Left ventricle myocardium inferior (tissue), 1 donor: ENCODE data around the gene TCF3. TPM values are rescaled to one million over a fixed set of nuclear protein-coding genes. Genes with fewer than 3 reads are reported as not detected.

ENCODE experiments used
- DNase-seq: peaks from one replicate; pipeline ENCODE4 v3.0.0-alpha.2; 2020
- H3K27ac ChIP-seq: fragments of 200-600 bp; replicated peaks from 2 replicates; pipeline ENCODE4 v1.8.0; 2021
- H3K27me3 ChIP-seq: fragments of 200-600 bp; 2 replicates; pipeline ENCODE4 v1.8.0; 2021; ENCODE audit warnings: low read depth
- H3K36me3 ChIP-seq: fragments of 200-600 bp; 2 replicates; pipeline ENCODE4 v1.8.0; 2021
- H3K4me1 ChIP-seq: fragments of 200-600 bp; 2 replicates; pipeline ENCODE4 v1.8.0; 2021
- H3K4me3 ChIP-seq: fragments of 200-600 bp; 2 replicates; pipeline ENCODE4 v1.8.0; 2021; ENCODE audit warnings: mild to moderate bottlenecking, moderate library complexity
- H3K9me3 ChIP-seq: fragments of 200-600 bp; replicated peaks from 2 replicates; pipeline ENCODE4 v1.8.0; 2021
- intact Hi-C: fragments of 100-400 bp; cut with micrococcal nuclease; formaldehyde crosslinking; loops from one replicate; pipeline ENCODE4 v1.11.0; 2022
- total RNA-seq: library from RNA; stranded (reverse); fragmentation: NEBNext Ultra II Directional; extraction: Animal tissue kit (Norgen Biotek cat#: 25700); gene quantifications from one replicate; pipeline ENCODE4 v1.2.1, GENCODE V29; 2021
- TF ChIP-seq, protein P1 (sequence below): fragments of 200-600 bp; IDR thresholded peaks from 2 replicates; pipeline ENCODE4 v1.8.0; 2021; ENCODE audit warnings: antibody characterized with exemption, mild to moderate bottlenecking, borderline replicate concordance
- donor health status: DM: no; HTN: yes; CAD: no; lungs with severe emphysema.

TCF3 gene
- total RNA-seq, 1 donor from 2014 or later: 18.4 TPM

DNA sequence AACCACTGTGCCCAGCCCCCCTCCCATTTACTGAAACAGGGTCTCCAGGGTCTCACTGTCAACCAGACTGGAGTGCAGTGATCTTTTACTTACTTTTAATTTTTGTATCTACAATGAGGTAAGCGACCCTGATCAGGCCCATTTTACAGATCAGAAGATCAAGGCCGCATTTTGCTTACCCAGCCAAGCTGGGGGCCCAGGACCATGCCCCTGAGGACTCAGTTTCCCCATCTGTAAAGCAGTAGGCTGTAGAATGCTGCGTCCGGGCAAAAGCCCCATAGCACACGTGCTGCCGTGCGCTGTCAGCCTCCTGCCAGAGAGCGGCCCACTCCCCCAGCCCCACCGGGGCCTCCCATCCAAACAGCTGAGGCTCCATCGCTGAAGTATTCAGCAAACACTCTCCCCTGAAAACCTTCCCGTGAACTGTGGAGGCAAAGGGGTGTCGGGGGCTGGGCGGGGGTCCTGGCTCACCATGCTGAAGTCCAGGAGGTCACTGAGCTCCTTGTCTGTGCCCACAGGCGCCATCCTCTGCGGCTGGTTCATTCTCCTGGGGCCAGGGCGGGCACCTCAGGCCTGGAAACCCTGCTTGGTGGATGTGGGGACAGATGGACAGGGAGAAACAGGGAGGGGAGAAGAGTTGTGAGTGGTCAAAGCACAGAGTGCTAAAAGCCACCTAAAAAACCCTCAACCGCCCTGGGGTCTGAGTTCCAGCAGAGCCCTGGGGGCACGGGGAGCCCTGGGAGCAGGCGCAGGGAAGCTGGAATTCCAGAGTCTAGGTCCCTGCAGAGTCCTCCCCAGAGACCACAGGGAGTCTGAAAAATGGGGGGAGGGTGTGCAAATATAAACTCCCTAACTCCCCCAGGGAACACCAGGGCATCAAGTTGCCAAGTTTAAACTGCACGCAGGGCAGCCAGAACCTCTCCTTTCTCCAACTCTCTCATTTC is 2.4 kb downstream of the TCF3 start:
- Histone ChIP-seq H3K4me1 (peaks cover 28% of the 10 kb centered on the region), H3K9me3 (no peaks in the 10 kb centered on the region), H3K27ac (no peak overlapping the region), H3K4me3 (peak overlapping the region; percentile 89), H3K36me3 (peaks cover 16% of the 10 kb centered on the region), H3K27me3 (no peaks in the 10 kb centered on the region)
- DNase-seq: no peak
- intact Hi-C loops: no loop called here
- TF ChIP-seq, protein P1, sequence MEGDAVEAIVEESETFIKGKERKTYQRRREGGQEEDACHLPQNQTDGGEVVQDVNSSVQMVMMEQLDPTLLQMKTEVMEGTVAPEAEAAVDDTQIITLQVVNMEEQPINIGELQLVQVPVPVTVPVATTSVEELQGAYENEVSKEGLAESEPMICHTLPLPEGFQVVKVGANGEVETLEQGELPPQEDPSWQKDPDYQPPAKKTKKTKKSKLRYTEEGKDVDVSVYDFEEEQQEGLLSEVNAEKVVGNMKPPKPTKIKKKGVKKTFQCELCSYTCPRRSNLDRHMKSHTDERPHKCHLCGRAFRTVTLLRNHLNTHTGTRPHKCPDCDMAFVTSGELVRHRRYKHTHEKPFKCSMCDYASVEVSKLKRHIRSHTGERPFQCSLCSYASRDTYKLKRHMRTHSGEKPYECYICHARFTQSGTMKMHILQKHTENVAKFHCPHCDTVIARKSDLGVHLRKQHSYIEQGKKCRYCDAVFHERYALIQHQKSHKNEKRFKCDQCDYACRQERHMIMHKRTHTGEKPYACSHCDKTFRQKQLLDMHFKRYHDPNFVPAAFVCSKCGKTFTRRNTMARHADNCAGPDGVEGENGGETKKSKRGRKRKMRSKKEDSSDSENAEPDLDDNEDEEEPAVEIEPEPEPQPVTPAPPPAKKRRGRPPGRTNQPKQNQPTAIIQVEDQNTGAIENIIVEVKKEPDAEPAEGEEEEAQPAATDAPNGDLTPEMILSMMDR: no peak

DNA sequence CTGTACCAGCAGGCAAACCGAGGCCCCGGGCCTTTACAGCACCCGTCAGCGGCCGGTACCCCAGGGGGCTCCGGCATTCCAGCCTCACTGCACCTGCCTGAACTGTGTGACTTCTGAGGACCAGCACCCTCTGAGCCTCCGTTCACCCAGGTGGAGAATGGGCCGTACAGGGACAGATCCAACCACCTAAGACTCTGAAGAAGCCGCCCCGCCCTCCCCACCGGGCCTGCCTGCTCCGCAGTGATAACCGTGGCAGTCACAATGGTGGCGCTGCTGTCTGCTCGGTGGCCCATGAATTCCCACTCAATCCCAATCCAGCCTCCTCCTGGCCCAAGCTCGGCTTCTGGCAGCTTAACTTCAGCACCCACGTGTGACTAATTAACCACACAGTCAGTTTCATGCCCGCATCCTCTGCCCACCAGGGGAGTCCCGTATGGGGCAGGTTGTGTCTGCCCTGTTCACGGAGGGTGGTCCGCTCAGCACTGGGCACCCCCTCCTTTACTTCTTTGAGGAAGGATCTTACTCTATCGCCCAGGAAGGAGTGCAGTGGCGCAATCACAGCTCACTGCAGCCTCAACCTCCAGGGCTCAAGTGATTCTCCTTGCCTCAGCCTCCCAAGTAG is 3.4 kb downstream of the TCF3 start:
- no peak for DNase-seq
- Histone ChIP-seq H3K4me3 (no peak overlapping the region), H3K4me1 (peaks cover 30% of the 10 kb centered on the region), H3K27ac (no peak overlapping the region), H3K9me3 (no peaks in the 10 kb centered on the region), H3K27me3 (no peaks in the 10 kb centered on the region), H3K36me3 (peaks cover 21% of the 10 kb centered on the region)
- TF ChIP-seq, protein P1: no peak
- intact Hi-C loops: no loop called here

DNA sequence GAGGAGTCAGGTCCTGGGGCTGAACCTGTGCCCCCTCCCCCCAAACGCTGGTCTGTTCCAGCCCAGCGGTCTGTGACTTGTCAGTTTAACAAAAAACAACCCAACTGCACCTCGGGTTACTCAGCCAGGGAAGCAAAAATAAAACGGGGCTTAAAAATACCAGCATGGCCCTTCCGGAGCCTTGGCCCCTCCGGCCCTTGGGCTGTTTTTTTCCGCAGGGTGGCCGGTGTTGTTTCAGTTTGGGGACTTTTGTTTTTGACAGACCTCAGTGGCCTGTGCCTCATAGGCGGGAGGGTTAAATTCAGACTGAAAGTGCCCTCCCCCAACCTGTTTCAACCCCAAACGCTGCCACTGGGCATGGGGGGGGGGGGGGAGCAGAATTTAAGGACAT is 4.0 kb downstream of the TCF3 start:
- no peak for DNase-seq
- H3K36me3 ChIP-seq: peaks cover 21% of the 10 kb centered on the region

DNA sequence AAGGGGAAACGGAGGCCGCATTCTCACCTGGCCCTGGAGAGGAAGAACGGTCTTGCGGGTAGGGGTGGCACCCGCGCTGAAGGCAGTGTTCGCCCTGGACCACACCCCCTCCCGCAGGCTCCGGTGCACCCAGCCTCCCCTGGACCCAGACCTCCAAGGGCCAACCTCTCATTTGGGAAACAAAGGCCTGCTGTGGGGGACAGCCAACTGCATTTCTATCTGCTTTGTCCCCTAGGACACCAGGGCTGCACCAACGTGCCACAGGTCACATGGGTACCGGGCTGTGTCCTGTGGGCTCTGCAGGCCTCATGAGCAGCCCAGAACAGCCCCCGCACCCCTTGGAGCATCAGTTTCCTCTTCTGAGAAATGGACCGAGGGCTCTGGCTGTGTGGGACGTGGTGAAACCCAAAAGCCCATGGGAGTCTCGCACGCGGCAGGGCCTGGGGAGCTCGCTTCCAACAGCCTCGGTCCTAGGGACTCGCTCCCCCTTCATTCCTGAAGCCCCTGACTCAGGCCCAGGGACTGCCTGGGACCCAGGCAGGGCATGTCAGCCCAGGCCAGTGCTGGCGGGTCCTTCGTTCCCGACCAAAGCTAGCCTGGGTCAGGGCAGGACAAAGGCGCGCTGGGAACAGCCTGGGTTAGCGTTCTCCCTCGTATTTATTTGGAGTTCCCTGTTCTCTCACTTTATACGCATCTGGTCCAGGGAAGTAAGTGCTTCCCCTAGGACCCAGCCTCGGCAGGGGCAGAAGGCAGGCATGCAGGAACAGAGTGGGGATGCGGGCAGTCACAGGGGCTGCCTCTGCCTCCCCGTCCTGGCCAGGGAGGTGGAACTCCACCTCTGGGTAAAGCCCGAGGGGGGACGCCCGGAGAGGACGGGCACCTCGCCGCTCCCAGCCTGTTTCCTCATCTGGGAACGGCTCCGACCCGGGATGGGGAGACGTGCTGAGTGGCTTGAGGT is 4.6 kb downstream of the TCF3 start:
- no peak overlapping the region for H3K4me3 ChIP-seq
- peaks cover 21% of the 10 kb centered on the region for H3K36me3 ChIP-seq
- TF ChIP-seq, protein P1: no peak
- H3K4me1 ChIP-seq: peaks cover 25% of the 10 kb centered on the region
- no peaks in the 10 kb centered on the region for H3K9me3 ChIP-seq
- intact Hi-C loops: no loop called here
- H3K27me3 ChIP-seq: no peaks in the 10 kb centered on the region
- no peak for DNase-seq
- no peak overlapping the region for H3K27ac ChIP-seq

More for the DNA sequence above, 4.0 kb downstream of the TCF3 start:
- no peak overlapping the region for H3K4me3 ChIP-seq
- no peak overlapping the region for H3K27ac ChIP-seq
- H3K9me3 ChIP-seq: no peaks in the 10 kb centered on the region
- H3K27me3 ChIP-seq: no peaks in the 10 kb centered on the region
- TF ChIP-seq, protein P1: no peak
- intact Hi-C loops: no loop called here
- peaks cover 29% of the 10 kb centered on the region for H3K4me1 ChIP-seq
